Peyer's patch (tissue), 4 donors: ENCODE measurements around the gene OXCT1. TPM values are rescaled to one million over a fixed set of nuclear protein-coding genes. Genes with fewer than 3 reads are reported as not detected.

Experiments
- DNase-seq, 3 donors: peaks; one replicate each; pipeline ENCODE4 v3.0.0-alpha.2; 2017 to 2019
- H3K27ac ChIP-seq, 4 donors: fragments of 200-600 bp; sonication (generic); one replicate each; pipeline ENCODE4 v1.5.1; 2016 to 2019
- H3K27me3 ChIP-seq, 2 donors: fragments of 200-600 bp; sonication (generic); one replicate each; pipeline ENCODE4 v1.5.1; 2019
- H3K36me3 ChIP-seq, 3 donors: fragments of 200-600 bp; sonication (generic); one replicate each; pipeline ENCODE4 v1.5.1; 2016 to 2019
- H3K4me1 ChIP-seq, 4 donors: fragments of 200-600 bp; sonication (generic); one replicate each; pipeline ENCODE4 v1.5.1; 2016 to 2019
- H3K4me3 ChIP-seq, 4 donors: fragments of 200-600 bp; sonication (generic); 1 replicate in 3 of 4; 2 replicates in 1 of 4; pipeline ENCODE4 v1.5.1; 2016 to 2019; ENCODE audit warnings: mild to moderate bottlenecking in 1 of 4
- H3K9me3 ChIP-seq, 4 donors: fragments of 200-600 bp; sonication (generic); one replicate each; pipeline ENCODE4 v1.5.1; 2016 to 2019; ENCODE audit warnings: mild to moderate bottlenecking in 1 of 4
- CTCF ChIP-seq, 6 experiments: fragments of 450-650 bp in 4 of 6; fragments of 200-600 bp in 2 of 6; sonication (generic) in 1 of 6; IDR thresholded peaks; one replicate each; pipeline ENCODE4 v1.5.1; 2017 to 2019; ENCODE audit warnings: antibody characterized with exemption in 6 of 6, mild to moderate bottlenecking in 3 of 6, moderate library complexity in 1 of 6
- POLR2A ChIP-seq, 2 donors: fragments of 450-650 bp; IDR thresholded peaks; one replicate each; pipeline ENCODE4 v1.5.1; 2017; ENCODE audit warnings: antibody characterized with exemption in 2 of 2, mild to moderate bottlenecking in 2 of 2, moderate library complexity in 2 of 2
- total RNA-seq, 4 donors: library from RNA; depleted of rRNA; stranded (reverse); fragments of >200 nt; gene quantifications; one replicate each; pipeline ENCODE4 v1.1.0, GENCODE V29; 2016

Gene OXCT1
- total RNA-seq, 4 donors from 2014 or later = 6.0 to 19.8 (median 10.0) TPM

- Histone ChIP-seq H3K27me3 (no peaks in the 10 kb centered on the region), H3K4me1 (peaks cover 0 to 11% (median 3%) of the 10 kb centered on the region in 4 donors), H3K4me3 (peak overlapping the region; percentile 53 to 89 (median 82)), H3K36me3 (peaks cover 0 to 13% (median 0%) of the 10 kb centered on the region in 3 donors), H3K27ac (peak overlapping the region; percentile 79 to 89 (median 86)), H3K9me3 (no peaks in the 10 kb centered on the region)
- DNase-seq = no peak
- no peak for TF ChIP-seq POLR2A (IDR thresholded peaks at IDR 0.05)
- TF ChIP-seq CTCF (IDR thresholded peaks at IDR 0.05) = no peak
These were observed 33.2 kb upstream of the OXCT1 start for GRCh38 chr5:41903382-41903891.

- no peak for DNase-seq
- Histone ChIP-seq H3K4me3 (no peak overlapping the region), H3K36me3 (no peaks in the 10 kb centered on the region), H3K27me3 (no peaks in the 10 kb centered on the region), H3K9me3 (no peaks in the 10 kb centered on the region), H3K27ac (no peak overlapping the region), H3K4me1 (no peaks in the 10 kb centered on the region)
- no peak for TF ChIP-seq POLR2A (IDR thresholded peaks at IDR 0.05)
- TF ChIP-seq CTCF (IDR thresholded peaks at IDR 0.05) = no peak
These were observed 26.0 kb upstream of the OXCT1 start for GRCh38 chr5:41896230-41896629.

- TF ChIP-seq POLR2A (IDR thresholded peaks at IDR 0.05) = no peak
- H3K36me3 ChIP-seq = no peaks in the 10 kb centered on the region
- H3K27me3 ChIP-seq = no peaks in the 10 kb centered on the region
- no peaks in the 10 kb centered on the region for H3K4me1 ChIP-seq
- H3K9me3 ChIP-seq = no peaks in the 10 kb centered on the region
- H3K4me3 ChIP-seq = no peak overlapping the region
- no peak overlapping the region for H3K27ac ChIP-seq
- DNase-seq = no peak
These were observed 23.0 kb upstream of the OXCT1 start for GRCh38 chr5:41893074-41893851.

- Histone ChIP-seq H3K4me3 (no peak overlapping the region), H3K27ac (no peak overlapping the region), H3K36me3 (no peaks in the 10 kb centered on the region), H3K27me3 (no peaks in the 10 kb centered on the region), H3K4me1 (no peaks in the 10 kb centered on the region), H3K9me3 (no peaks in the 10 kb centered on the region)
- no peak for DNase-seq
- TF ChIP-seq POLR2A (IDR thresholded peaks at IDR 0.05) = no peak
- no peak for TF ChIP-seq CTCF (IDR thresholded peaks at IDR 0.05)
These were observed 21.8 kb upstream of the OXCT1 start for GRCh38 chr5:41892031-41892430.

GRCh38 chr5:41891066-41891707 lies 21.0 kb upstream of the OXCT1 start:
- no peaks in the 10 kb centered on the region for H3K9me3 ChIP-seq
- no peak for DNase-seq
- H3K27ac ChIP-seq = no peak overlapping the region
- TF ChIP-seq POLR2A (IDR thresholded peaks at IDR 0.05) = no peak
- TF ChIP-seq CTCF (IDR thresholded peaks at IDR 0.05) = no peak
- H3K4me3 ChIP-seq = no peak overlapping the region
- H3K36me3 ChIP-seq = no peaks in the 10 kb centered on the region
- H3K27me3 ChIP-seq = no peaks in the 10 kb centered on the region
- no peaks in the 10 kb centered on the region for H3K4me1 ChIP-seq

GRCh38 chr5:41885286-41885685 lies 15.1 kb upstream of the OXCT1 start:
- Histone ChIP-seq H3K4me3 (no peak overlapping the region), H3K27ac (no peak overlapping the region), H3K36me3 (no peaks in the 10 kb centered on the region), H3K27me3 (no peaks in the 10 kb centered on the region), H3K9me3 (no peaks in the 10 kb centered on the region), H3K4me1 (no peaks in the 10 kb centered on the region)
- TF ChIP-seq POLR2A (IDR thresholded peaks at IDR 0.05) (no peak), CTCF (IDR thresholded peaks at IDR 0.05) (no peak)
- DNase-seq = no peak
